Gastrocnemius medialis (tissue), 4 donors: ENCODE results near the gene PCK2. TPM values are rescaled to one million over a fixed set of nuclear protein-coding genes. Genes with fewer than 3 reads are reported as not detected.

ENCODE experiments used
- ATAC-seq, 2 donors: fragments of 150-250 bp; one replicate each; pipeline ENCODE4 v1.9.1; 2016
- DNase-seq, 2 donors: peaks; one replicate each; pipeline ENCODE4 v3.0.0-alpha.2; 2019
- H3K27ac ChIP-seq, 4 donors: fragments of 200-600 bp; sonication (generic); 1 replicate in 1 of 4; 2 replicates in 3 of 4; pipeline ENCODE4 v1.5.1; 2016 to 2018; ENCODE audit warnings: mild to moderate bottlenecking in 2 of 4, moderate library complexity in 1 of 4
- H3K27me3 ChIP-seq, 3 donors: fragments of 200-600 bp; sonication (generic) in 2 of 3; 1 replicate in 1 of 3; 2 replicates in 2 of 3; pipeline versions ENCODE4 v1.5.1 to v1.6.0; 2016 to 2019; ENCODE audit warnings: mild to moderate bottlenecking in 1 of 3, moderate library complexity in 1 of 3
- H3K36me3 ChIP-seq, 2 donors: fragments of 200-600 bp; sonication (generic) in 1 of 2; one replicate each; pipeline ENCODE4 v1.5.1; 2017 to 2018
- H3K4me1 ChIP-seq, 2 donors: fragments of 200-600 bp; sonication (generic) in 1 of 2; one replicate each; pipeline ENCODE4 v1.5.1; 2016 to 2017; ENCODE audit warnings: mild to moderate bottlenecking in 2 of 2
- H3K4me3 ChIP-seq, 4 donors: fragments of 200-600 bp; sonication (generic) in 3 of 4; 1 replicate in 1 of 4; 2 replicates in 3 of 4; pipeline ENCODE4 v1.5.1; 2016 to 2019; ENCODE audit warnings: mild to moderate bottlenecking in 2 of 4
- H3K9me3 ChIP-seq, 3 donors: fragments of 200-600 bp; sonication (generic) in 2 of 3; 1 replicate in 1 of 3; 2 replicates in 2 of 3; pipeline ENCODE4 v1.5.1; 2016 to 2019
- POLR2A ChIP-seq, 2 donors: fragments of 450-650 bp; IDR thresholded peaks; one replicate each; pipeline ENCODE4 v1.6.1; 2017; ENCODE audit warnings: antibody characterized with exemption in 2 of 2, mild to moderate bottlenecking in 2 of 2, moderate library complexity in 2 of 2
- in situ Hi-C, 4 donors: fragments of 200-750 bp; cut with MboI; loops; one replicate each; pipeline versions ENCODE4 v1.15.0 to v1.8.0; 2017; ENCODE audit warnings: low sequenced_read_pairs in 4 of 4
- intact Hi-C: fragments of 100-400 bp; cut with DNase I; formaldehyde crosslinking; loops from one replicate; pipeline ENCODE4 v1.15.1; 2023; ENCODE audit warnings: low total_unique reads
- total RNA-seq, 4 donors: library from RNA; depleted of rRNA; stranded (reverse); fragments of >200 nt; gene quantifications; one replicate each; pipeline versions ENCODE4 v1.1.0 to v1.2.3, GENCODE V29; 2016
- TF ChIP-seq, protein P1 (sequence below), 5 experiments: fragments of 450-650 bp in 3 of 5; fragments of 200-600 bp in 2 of 5; sonication (generic) in 2 of 5; IDR thresholded peaks in 4 of 5; conservative IDR thresholded peaks in 1 of 5; 1 replicate in 4 of 5; 2 replicates in 1 of 5; pipeline ENCODE4 v1.5.1; 2016 to 2019; ENCODE audit warnings: antibody characterized with exemption in 5 of 5, mild to moderate bottlenecking in 3 of 5, moderate library complexity in 3 of 5

PCK2 gene
- total RNA-seq, 4 donors from 2014 or later: 1.9 to 9.8 (median 3.6) TPM

GRCh38 chr14:24089890-24090289, 4.2 kb upstream of the PCK2 start:
- DNase-seq: no peak
- H3K27me3 ChIP-seq: no peaks in the 10 kb centered on the region
- H3K4me1 ChIP-seq: peaks cover under 1 to 9% of the 10 kb centered on the region in 2 donors
- TF ChIP-seq, protein P1, sequence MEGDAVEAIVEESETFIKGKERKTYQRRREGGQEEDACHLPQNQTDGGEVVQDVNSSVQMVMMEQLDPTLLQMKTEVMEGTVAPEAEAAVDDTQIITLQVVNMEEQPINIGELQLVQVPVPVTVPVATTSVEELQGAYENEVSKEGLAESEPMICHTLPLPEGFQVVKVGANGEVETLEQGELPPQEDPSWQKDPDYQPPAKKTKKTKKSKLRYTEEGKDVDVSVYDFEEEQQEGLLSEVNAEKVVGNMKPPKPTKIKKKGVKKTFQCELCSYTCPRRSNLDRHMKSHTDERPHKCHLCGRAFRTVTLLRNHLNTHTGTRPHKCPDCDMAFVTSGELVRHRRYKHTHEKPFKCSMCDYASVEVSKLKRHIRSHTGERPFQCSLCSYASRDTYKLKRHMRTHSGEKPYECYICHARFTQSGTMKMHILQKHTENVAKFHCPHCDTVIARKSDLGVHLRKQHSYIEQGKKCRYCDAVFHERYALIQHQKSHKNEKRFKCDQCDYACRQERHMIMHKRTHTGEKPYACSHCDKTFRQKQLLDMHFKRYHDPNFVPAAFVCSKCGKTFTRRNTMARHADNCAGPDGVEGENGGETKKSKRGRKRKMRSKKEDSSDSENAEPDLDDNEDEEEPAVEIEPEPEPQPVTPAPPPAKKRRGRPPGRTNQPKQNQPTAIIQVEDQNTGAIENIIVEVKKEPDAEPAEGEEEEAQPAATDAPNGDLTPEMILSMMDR (IDR thresholded peaks at IDR 0.05 in 4 of 5, conservative IDR thresholded peaks at IDR 0.05 in 1 of 5): no peak
- TF ChIP-seq POLR2A (IDR thresholded peaks at IDR 0.05): no peak
- H3K27ac ChIP-seq: no peak overlapping the region
- intact Hi-C loops (loop anchor here (1.0 kb wide), 2 partner anchors 32 to 76 kb away; no protein-coding TSS in a partner anchor), in situ Hi-C loops (loop anchor here in 1 of 4 donors (5.0 kb wide), 1 partner anchor 33 kb away; no protein-coding TSS in a partner anchor)
- no peak overlapping the region for H3K4me3 ChIP-seq
- no peak for ATAC-seq
- H3K9me3 ChIP-seq: no peaks in the 10 kb centered on the region
- no peaks in the 10 kb centered on the region for H3K36me3 ChIP-seq

DNA sequence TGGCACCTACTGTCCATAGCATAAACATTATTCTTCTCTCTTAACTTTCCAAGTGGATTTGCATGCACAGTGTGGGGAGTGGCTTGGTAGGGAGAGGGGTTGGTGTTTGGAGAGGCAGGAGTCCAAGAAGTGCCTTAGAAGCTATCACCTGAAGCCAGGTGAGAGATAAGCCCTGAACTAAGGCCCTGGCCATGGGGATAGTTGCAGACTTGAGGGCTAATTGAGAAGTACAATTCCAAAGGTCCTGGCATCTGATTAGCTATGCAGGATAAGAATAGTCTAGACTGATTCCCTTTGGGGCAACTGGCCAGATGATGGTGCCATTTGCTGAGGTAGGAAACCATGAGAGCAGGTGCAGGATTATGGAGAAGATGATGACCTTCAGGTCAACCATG, 2.0 kb upstream of the PCK2 start:
- no peak for DNase-seq
- no peaks in the 10 kb centered on the region for H3K36me3 ChIP-seq
- H3K27ac ChIP-seq: no peak overlapping the region
- in situ Hi-C loops (loop anchor here in 1 of 4 donors (5.0 kb wide), 1 partner anchor 35 kb away; no protein-coding TSS in a partner anchor), intact Hi-C loops (no loop called here)
- TF ChIP-seq, protein P1 (IDR thresholded peaks at IDR 0.05 in 4 of 5, conservative IDR thresholded peaks at IDR 0.05 in 1 of 5): no peak
- TF ChIP-seq POLR2A (IDR thresholded peaks at IDR 0.05): no peak
- H3K9me3 ChIP-seq: no peaks in the 10 kb centered on the region
- no peak for ATAC-seq
- H3K4me1 ChIP-seq: peaks cover 10 to 14% of the 10 kb centered on the region in 2 donors
- H3K4me3 ChIP-seq: no peak overlapping the region
- no peaks in the 10 kb centered on the region for H3K27me3 ChIP-seq

GRCh38 chr14:24092505-24093206, 1.5 kb upstream of the PCK2 start:
- Histone ChIP-seq H3K9me3 (no peaks in the 10 kb centered on the region), H3K4me1 (peaks cover 10 to 14% of the 10 kb centered on the region in 2 donors), H3K27ac (peak overlapping the region in 2 of 4 donors; percentile 83 to 88), H3K36me3 (no peaks in the 10 kb centered on the region), H3K4me3 (no peak overlapping the region), H3K27me3 (no peaks in the 10 kb centered on the region)
- DNase-seq (no peak), ATAC-seq (no peak)
- in situ Hi-C loops: loop anchor here in 1 of 4 donors (5.0 kb wide), 1 partner anchor 35 kb away; no protein-coding TSS in a partner anchor
- intact Hi-C loops: no loop called here
- TF ChIP-seq, protein P1 (IDR thresholded peaks at IDR 0.05 in 4 of 5, conservative IDR thresholded peaks at IDR 0.05 in 1 of 5): no peak
- TF ChIP-seq POLR2A (IDR thresholded peaks at IDR 0.05): no peak

DNA sequence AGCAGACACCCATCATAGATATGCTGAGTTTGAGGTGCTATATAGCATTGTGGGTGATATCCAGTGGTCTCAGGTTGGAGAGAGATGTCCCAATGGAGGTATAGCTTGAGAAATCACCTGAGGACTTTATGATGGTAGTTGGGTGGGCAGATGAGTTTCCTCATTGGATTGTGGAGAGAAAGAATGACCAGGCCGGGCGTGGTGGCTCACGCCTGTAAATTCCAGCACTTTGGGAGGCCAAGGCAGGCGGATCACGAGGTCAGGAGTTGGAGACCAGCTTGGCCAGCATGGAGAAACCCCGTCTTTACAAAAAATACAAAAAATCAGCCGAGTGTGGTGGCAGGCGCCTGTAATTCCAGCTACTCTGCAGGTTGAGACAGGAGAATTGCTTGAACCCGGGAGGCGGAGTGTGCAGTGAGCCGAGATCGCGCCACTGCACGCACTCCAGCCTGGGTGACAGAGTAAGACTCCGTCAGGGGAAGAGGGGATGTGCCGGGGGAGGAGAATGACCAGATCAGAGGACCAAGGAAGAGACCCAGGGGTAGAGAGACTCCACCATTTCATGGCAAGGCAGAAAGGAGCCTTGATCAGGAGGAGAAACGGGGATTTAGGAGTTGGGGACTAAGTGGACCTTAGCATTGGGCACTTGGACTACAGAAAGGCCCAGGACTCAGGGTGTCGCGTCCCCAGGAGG, 757 bp upstream of the PCK2 start:
- intact Hi-C loops: no loop called here
- Histone ChIP-seq H3K9me3 (no peaks in the 10 kb centered on the region), H3K4me3 (peak overlapping the region; percentile 75 to 97 (median 90)), H3K4me1 (peaks cover 10 to 14% of the 10 kb centered on the region in 2 donors), H3K36me3 (no peaks in the 10 kb centered on the region), H3K27ac (peak overlapping the region; percentile 83 to 88 (median 88)), H3K27me3 (no peaks in the 10 kb centered on the region)
- in situ Hi-C loops: loop anchor here in 1 of 4 donors (5.0 kb wide), 1 partner anchor 36 kb away; no protein-coding TSS in a partner anchor
- ATAC-seq: no peak
- no peak for DNase-seq
- TF ChIP-seq, protein P1 (IDR thresholded peaks at IDR 0.05 in 4 of 5, conservative IDR thresholded peaks at IDR 0.05 in 1 of 5): no peak
- TF ChIP-seq POLR2A (IDR thresholded peaks at IDR 0.05): no peak
